Gastrocnemius medialis (tissue), 4 donors: ENCODE measurements around the gene ALX4. TPM values are rescaled to one million over a fixed set of nuclear protein-coding genes. Genes with fewer than 3 reads are reported as not detected.

Source experiments
- ATAC-seq, 2 donors: fragments of 150-250 bp; one replicate each; pipeline ENCODE4 v1.9.1; 2016
- DNase-seq, 2 donors: peaks; one replicate each; pipeline ENCODE4 v3.0.0-alpha.2; 2019
- H3K27ac ChIP-seq, 4 donors: fragments of 200-600 bp; sonication (generic); 1 replicate in 1 of 4; 2 replicates in 3 of 4; pipeline ENCODE4 v1.5.1; 2016 to 2018; ENCODE audit warnings: mild to moderate bottlenecking in 2 of 4, moderate library complexity in 1 of 4
- H3K27me3 ChIP-seq, 3 donors: fragments of 200-600 bp; sonication (generic) in 2 of 3; 1 replicate in 1 of 3; 2 replicates in 2 of 3; pipeline versions ENCODE4 v1.5.1 to v1.6.0; 2016 to 2019; ENCODE audit warnings: mild to moderate bottlenecking in 1 of 3, moderate library complexity in 1 of 3
- H3K36me3 ChIP-seq, 2 donors: fragments of 200-600 bp; sonication (generic) in 1 of 2; one replicate each; pipeline ENCODE4 v1.5.1; 2017 to 2018
- H3K4me1 ChIP-seq, 2 donors: fragments of 200-600 bp; sonication (generic) in 1 of 2; one replicate each; pipeline ENCODE4 v1.5.1; 2016 to 2017; ENCODE audit warnings: mild to moderate bottlenecking in 2 of 2
- H3K4me3 ChIP-seq, 4 donors: fragments of 200-600 bp; sonication (generic) in 3 of 4; 1 replicate in 1 of 4; 2 replicates in 3 of 4; pipeline ENCODE4 v1.5.1; 2016 to 2019; ENCODE audit warnings: mild to moderate bottlenecking in 2 of 4
- H3K9me3 ChIP-seq, 3 donors: fragments of 200-600 bp; sonication (generic) in 2 of 3; 1 replicate in 1 of 3; 2 replicates in 2 of 3; pipeline ENCODE4 v1.5.1; 2016 to 2019
- POLR2A ChIP-seq, 2 donors: fragments of 450-650 bp; IDR thresholded peaks; one replicate each; pipeline ENCODE4 v1.6.1; 2017; ENCODE audit warnings: antibody characterized with exemption in 2 of 2, mild to moderate bottlenecking in 2 of 2, moderate library complexity in 2 of 2
- in situ Hi-C, 4 donors: fragments of 200-750 bp; cut with MboI; loops; one replicate each; pipeline versions ENCODE4 v1.15.0 to v1.8.0; 2017; ENCODE audit warnings: low sequenced_read_pairs in 4 of 4
- intact Hi-C: fragments of 100-400 bp; cut with DNase I; formaldehyde crosslinking; loops from one replicate; pipeline ENCODE4 v1.15.1; 2023; ENCODE audit warnings: low total_unique reads
- total RNA-seq, 4 donors: library from RNA; depleted of rRNA; stranded (reverse); fragments of >200 nt; gene quantifications; one replicate each; pipeline versions ENCODE4 v1.1.0 to v1.2.3, GENCODE V29; 2016
- TF ChIP-seq, protein P1 (sequence below), 5 experiments: fragments of 450-650 bp in 3 of 5; fragments of 200-600 bp in 2 of 5; sonication (generic) in 2 of 5; IDR thresholded peaks in 4 of 5; conservative IDR thresholded peaks in 1 of 5; 1 replicate in 4 of 5; 2 replicates in 1 of 5; pipeline ENCODE4 v1.5.1; 2016 to 2019; ENCODE audit warnings: antibody characterized with exemption in 5 of 5, mild to moderate bottlenecking in 3 of 5, moderate library complexity in 3 of 5

The ALX4 gene
- total RNA-seq, 4 donors from 2014 or later, result 0.07 to 0.12 TPM; not detected in 2

DNA sequence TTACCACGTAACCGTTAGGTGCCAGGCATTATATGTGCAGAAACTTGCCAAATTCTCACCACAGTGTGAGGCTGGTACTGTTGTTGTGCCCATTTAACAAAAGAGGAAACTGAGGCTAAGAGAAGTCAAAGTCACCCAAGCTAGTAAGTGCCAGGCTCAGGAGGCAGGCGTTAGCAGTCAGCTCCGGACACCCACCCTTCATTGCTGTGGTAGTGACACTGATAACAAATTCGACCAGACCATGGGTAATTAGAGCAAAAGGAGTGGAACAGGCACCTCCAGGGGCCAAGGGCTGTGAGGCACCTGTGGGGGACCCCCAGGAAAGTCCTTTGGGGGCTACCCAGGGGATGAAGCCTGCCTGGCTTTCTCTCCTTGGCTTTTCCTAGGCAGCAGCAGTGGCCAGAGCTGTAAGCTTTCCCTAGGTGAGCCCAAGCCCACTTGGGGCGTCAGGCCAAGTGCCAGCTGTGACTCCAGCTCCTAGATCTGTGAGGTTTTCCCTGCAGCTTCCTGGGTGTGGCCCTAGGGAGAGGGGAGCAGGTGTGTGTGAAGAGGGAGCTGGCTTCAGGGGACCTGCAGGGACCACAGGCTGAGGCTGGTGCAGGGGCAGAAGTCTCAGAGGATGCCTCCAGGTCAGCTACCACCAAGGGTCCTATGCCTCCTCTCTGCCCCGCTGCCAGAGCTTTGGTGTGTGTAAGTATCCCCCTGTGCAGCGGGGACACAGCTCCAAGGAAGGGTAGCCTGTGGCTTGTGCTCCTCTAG lies 19.7 kb upstream of the ALX4 start:
- Histone ChIP-seq H3K27me3 (peaks cover 20 to 40% (median 38%) of the 10 kb centered on the region in 3 donors), H3K4me1 (no peaks in the 10 kb centered on the region), H3K9me3 (no peaks in the 10 kb centered on the region), H3K27ac (no peak overlapping the region), H3K36me3 (no peaks in the 10 kb centered on the region), H3K4me3 (no peak overlapping the region)
- no peak for TF ChIP-seq POLR2A (IDR thresholded peaks at IDR 0.05)
- TF ChIP-seq, protein P1, sequence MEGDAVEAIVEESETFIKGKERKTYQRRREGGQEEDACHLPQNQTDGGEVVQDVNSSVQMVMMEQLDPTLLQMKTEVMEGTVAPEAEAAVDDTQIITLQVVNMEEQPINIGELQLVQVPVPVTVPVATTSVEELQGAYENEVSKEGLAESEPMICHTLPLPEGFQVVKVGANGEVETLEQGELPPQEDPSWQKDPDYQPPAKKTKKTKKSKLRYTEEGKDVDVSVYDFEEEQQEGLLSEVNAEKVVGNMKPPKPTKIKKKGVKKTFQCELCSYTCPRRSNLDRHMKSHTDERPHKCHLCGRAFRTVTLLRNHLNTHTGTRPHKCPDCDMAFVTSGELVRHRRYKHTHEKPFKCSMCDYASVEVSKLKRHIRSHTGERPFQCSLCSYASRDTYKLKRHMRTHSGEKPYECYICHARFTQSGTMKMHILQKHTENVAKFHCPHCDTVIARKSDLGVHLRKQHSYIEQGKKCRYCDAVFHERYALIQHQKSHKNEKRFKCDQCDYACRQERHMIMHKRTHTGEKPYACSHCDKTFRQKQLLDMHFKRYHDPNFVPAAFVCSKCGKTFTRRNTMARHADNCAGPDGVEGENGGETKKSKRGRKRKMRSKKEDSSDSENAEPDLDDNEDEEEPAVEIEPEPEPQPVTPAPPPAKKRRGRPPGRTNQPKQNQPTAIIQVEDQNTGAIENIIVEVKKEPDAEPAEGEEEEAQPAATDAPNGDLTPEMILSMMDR (IDR thresholded peaks at IDR 0.05 in 4 of 5, conservative IDR thresholded peaks at IDR 0.05 in 1 of 5), result no peak
- in situ Hi-C loops, result no loop called here
- DNase-seq (no peak), ATAC-seq (no peak)
- intact Hi-C loops, result no loop called here

DNA sequence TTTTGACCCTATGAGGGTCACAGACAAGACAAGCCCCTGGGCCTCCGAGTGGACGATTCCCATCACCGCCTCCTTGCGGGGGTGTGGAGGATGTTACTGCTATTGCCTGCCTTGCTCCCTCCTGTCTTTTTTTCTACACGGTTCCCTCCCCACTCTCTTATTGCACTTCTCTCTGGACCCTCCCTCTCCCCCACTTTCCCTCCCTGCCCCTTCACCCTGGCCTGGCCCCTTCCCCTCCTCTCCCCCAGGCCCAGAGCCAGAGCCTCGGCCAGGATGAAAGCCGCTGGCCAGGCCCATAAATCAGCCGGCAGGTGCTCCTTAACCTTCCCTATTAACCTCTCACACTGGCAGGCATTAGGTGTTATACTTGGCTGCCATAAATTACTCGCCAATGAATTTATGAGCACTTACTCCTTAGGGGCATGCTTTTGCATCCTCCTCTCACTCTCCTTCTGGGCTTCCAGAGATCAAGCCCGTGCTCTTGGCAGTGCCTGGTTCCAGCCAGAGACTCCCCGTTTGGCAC lies 18.3 kb upstream of the ALX4 start:
- in situ Hi-C loops (no loop called here), intact Hi-C loops (no loop called here)
- H3K27ac ChIP-seq, result no peak overlapping the region
- no peak for ATAC-seq
- peaks cover 28 to 49% (median 37%) of the 10 kb centered on the region in 3 donors for H3K27me3 ChIP-seq
- no peak overlapping the region for H3K4me3 ChIP-seq
- no peaks in the 10 kb centered on the region for H3K4me1 ChIP-seq
- no peak for TF ChIP-seq POLR2A (IDR thresholded peaks at IDR 0.05)
- TF ChIP-seq, protein P1 (IDR thresholded peaks at IDR 0.05 in 4 of 5, conservative IDR thresholded peaks at IDR 0.05 in 1 of 5), result no peak
- no peaks in the 10 kb centered on the region for H3K9me3 ChIP-seq
- no peaks in the 10 kb centered on the region for H3K36me3 ChIP-seq
- DNase-seq, result no peak

DNA sequence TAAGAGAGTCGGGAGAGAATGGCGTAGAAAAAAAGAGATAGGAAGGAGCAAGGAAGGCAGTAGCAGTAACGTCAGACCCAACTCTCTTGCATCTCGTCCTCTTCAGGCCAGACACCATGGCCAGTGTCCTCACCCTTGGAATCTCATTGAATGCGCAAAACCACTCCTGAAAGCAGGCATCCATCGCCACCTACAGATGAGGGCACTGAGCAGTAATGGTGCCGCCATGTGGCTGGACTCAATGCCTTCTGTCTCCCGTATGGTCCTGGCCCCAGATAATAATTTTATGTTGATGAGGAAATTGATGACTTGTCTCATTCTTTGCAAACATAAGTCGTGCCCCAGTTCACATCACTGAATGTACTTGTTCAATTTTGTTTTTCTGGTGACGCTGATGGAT lies 17.8 kb upstream of the ALX4 start:
- Histone ChIP-seq H3K4me1 (no peaks in the 10 kb centered on the region), H3K36me3 (no peaks in the 10 kb centered on the region), H3K4me3 (no peak overlapping the region), H3K27ac (no peak overlapping the region), H3K9me3 (no peaks in the 10 kb centered on the region), H3K27me3 (peaks cover 32 to 54% (median 42%) of the 10 kb centered on the region in 3 donors)
- DNase-seq (no peak), ATAC-seq (no peak)
- intact Hi-C loops (no loop called here), in situ Hi-C loops (no loop called here)
- TF ChIP-seq, protein P1 (IDR thresholded peaks at IDR 0.05 in 4 of 5, conservative IDR thresholded peaks at IDR 0.05 in 1 of 5), result no peak
- no peak for TF ChIP-seq POLR2A (IDR thresholded peaks at IDR 0.05)

DNA sequence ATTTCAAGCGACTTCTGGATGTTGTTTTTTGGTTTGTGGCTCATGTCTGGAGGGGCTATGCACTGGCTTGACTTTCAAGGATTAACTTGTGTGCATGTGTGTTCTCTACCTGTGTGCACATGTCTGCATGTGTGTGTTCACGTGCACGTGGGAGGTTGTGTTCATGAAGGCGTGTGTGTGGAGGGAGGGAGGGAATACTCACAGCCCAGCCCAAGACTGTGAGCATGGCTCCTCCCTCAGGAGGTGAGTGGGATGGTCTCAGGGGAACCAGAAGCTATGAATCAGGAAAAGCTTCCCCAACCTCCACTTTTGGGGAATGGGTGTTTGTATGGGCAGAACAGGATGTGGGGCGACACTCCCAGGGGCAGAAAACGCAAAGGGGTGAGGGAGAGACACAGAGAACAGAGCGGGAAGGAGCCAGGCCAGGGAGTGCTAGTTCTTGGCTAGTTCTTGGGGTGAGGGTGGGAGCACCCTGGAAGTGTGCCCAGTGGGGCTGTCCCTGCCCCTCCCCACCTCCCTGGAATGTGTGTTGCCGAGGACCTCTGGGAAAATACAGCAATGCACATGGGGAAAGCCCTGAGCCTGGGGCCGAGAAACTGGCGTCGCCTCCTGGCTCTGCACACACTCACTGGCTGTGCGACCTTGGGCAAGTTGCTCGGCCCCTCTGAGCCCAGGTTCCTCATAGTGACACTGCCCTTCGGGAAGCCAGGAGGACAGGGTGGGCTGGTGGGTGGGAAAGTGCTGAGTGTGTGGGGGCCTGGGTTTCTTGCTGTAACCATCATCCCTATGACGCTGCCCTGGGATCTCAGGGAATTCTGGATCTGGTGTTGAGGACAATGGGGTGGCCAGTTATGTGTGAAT lies 16.9 kb upstream of the ALX4 start:
- H3K4me1 ChIP-seq, result no peaks in the 10 kb centered on the region
- H3K27me3 ChIP-seq, result peaks cover 41 to 61% (median 51%) of the 10 kb centered on the region in 3 donors
- intact Hi-C loops (no loop called here), in situ Hi-C loops (no loop called here)
- H3K36me3 ChIP-seq, result no peaks in the 10 kb centered on the region
- H3K9me3 ChIP-seq, result no peaks in the 10 kb centered on the region
- no peak for TF ChIP-seq POLR2A (IDR thresholded peaks at IDR 0.05)
- TF ChIP-seq, protein P1 (IDR thresholded peaks at IDR 0.05 in 4 of 5, conservative IDR thresholded peaks at IDR 0.05 in 1 of 5), result no peak
- H3K4me3 ChIP-seq, result no peak overlapping the region
- DNase-seq (no peak), ATAC-seq (no peak)
- H3K27ac ChIP-seq, result no peak overlapping the region
